Keratinocyte (primary cell): ENCODE data around the gene GAS2. TPM values are rescaled to one million over a fixed set of nuclear protein-coding genes. Genes with fewer than 3 reads are reported as not detected.
A peak's percentile ranks its signal among the peaks of the same experiment; 100 is the strongest.

Source experiments
- DNase-seq: peaks from one replicate; pipeline ENCODE4 v3.0.0-alpha.2; 2011; ENCODE audit warnings: low read depth, missing footprints, low spot score
- FAIRE-seq: peaks from 2 replicates; lab custom pipeline; 2011; peaks lifted over from hg19 to GRCh38; lab: Jason Lieb, UNC
- H2AFZ ChIP-seq: 2 replicates; pipeline ENCODE4 v1.6.0; 2012; ENCODE audit warnings: low read length, control low read depth, inconsistent platforms; ENCODE audit not compliant: control insufficient read depth
- H3K27ac ChIP-seq: 2 replicates; pipeline ENCODE4 v1.5.1; 2011; ENCODE audit warnings: low read length; ENCODE audit not compliant: control insufficient read depth, insufficient read depth
- H3K27me3 ChIP-seq: 3 replicates; pipeline ENCODE4 v1.6.0; 2011; ENCODE audit warnings: low read length; ENCODE audit not compliant: control insufficient read depth, insufficient read depth; ENCODE audit errors: extremely low read depth
- H3K36me3 ChIP-seq, 2 experiments: 2 replicates in 1 of 2; 3 replicates in 1 of 2; pipeline ENCODE4 v1.5.1; 2011; ENCODE audit warnings: low read length in 2 of 2, mild to moderate bottlenecking in 1 of 2; ENCODE audit not compliant: control insufficient read depth in 2 of 2, insufficient read depth in 2 of 2; ENCODE audit errors: extremely low read depth in 1 of 2
- H3K4me1 ChIP-seq: 3 replicates; pipeline ENCODE4 v1.5.1; 2011; ENCODE audit warnings: low read length; ENCODE audit not compliant: control insufficient read depth, insufficient read depth; ENCODE audit errors: extremely low read depth
- H3K4me2 ChIP-seq: 3 replicates; pipeline ENCODE4 v1.6.0; 2011; ENCODE audit warnings: low read depth, low read length; ENCODE audit not compliant: control insufficient read depth, insufficient read depth; ENCODE audit errors: extremely low read depth
- H3K4me3 ChIP-seq, 3 experiments: fragments of 200-600 bp in 1 of 3; sonication (generic) in 1 of 3; 2 replicates in 2 of 3; 3 replicates in 1 of 3; pipeline ENCODE4 v1.5.1; 2011 to 2016; ENCODE audit warnings: low read length in 3 of 3, mild to moderate bottlenecking in 3 of 3, control low read depth in 2 of 3, inconsistent platforms in 1 of 3, low read depth in 1 of 3, mixed read lengths in 1 of 3, mixed run types in 1 of 3, moderate library complexity in 1 of 3; ENCODE audit not compliant: control insufficient read depth in 2 of 3, insufficient read depth in 2 of 3; ENCODE audit errors: extremely low read depth in 1 of 3
- H3K79me2 ChIP-seq: 2 replicates; pipeline ENCODE4 v1.6.0; 2012; ENCODE audit warnings: low read length; ENCODE audit not compliant: control insufficient read depth, insufficient read depth
- H3K9ac ChIP-seq: 3 replicates; pipeline ENCODE4 v1.6.0; 2011; ENCODE audit warnings: low read length; ENCODE audit not compliant: control insufficient read depth, insufficient read depth; ENCODE audit errors: extremely low read depth
- H3K9me1 ChIP-seq: 3 replicates; pipeline ENCODE4 v1.6.0; 2011; ENCODE audit warnings: low read length; ENCODE audit not compliant: control insufficient read depth, insufficient read depth; ENCODE audit errors: extremely low read depth
- H3K9me3 ChIP-seq: 2 replicates; pipeline ENCODE4 v1.5.1; 2012; ENCODE audit warnings: low read depth, low read length; ENCODE audit not compliant: control insufficient read depth
- H4K20me1 ChIP-seq: 3 replicates; pipeline ENCODE4 v1.6.0; 2011; ENCODE audit warnings: low read length; ENCODE audit not compliant: control insufficient read depth, insufficient read depth; ENCODE audit errors: extremely low read depth
- EZH2 ChIP-seq: IDR thresholded peaks from one replicate; pipeline ENCODE4 v1.6.1; 2012; ENCODE audit warnings: inconsistent platforms, mild to moderate bottlenecking, low read length, moderate library complexity
- dilution Hi-C: fragments of 300-500 bp; cut with MboI; formaldehyde crosslinking; loops from one replicate; pipeline ENCODE4 v1.7.0; 2020; ENCODE audit warnings: low sequenced_read_pairs; ENCODE audit not compliant: extremely low pct_ligation_motif_present
- polyA plus RNA-seq, 5 experiments: library from polyadenylated mRNA; depleted of rRNA in 3 of 5; stranded (reverse) in 3 of 5; stranded (forward) in 1 of 5; unstranded in 1 of 5; fragments of >200 nt; gene quantifications; 1 replicate in 1 of 5; 2 replicates in 3 of 5; 3 replicates in 1 of 5; pipeline versions ENCODE4 v1.2.1 to v1.2.3, GENCODE V29; 2011 to 2012; ENCODE audit warnings: missing spikeins in 2 of 5, low read depth in 1 of 5, low replicate concordance in 1 of 5
- TF ChIP-seq, protein P1 (sequence below), 3 experiments: IDR thresholded peaks in 1 of 3; conservative IDR thresholded peaks in 1 of 3; optimal IDR thresholded peaks in 1 of 3; 2 replicates in 2 of 3; 3 replicates in 1 of 3; pipeline versions ENCODE3 to v1.5.1; 2011; ENCODE audit warnings: low read length in 3 of 3, mild to moderate bottlenecking in 3 of 3, moderate library complexity in 2 of 3, control low read depth in 1 of 3, inconsistent platforms in 1 of 3; ENCODE audit not compliant: insufficient read depth in 2 of 3; ENCODE audit errors: extremely low read depth in 1 of 3

The GAS2 gene
- polyA plus RNA-seq, 1 donor (not counting 4 experiments of a cell fraction or from before 2014, with no cell fraction given): 0.62 TPM

- no peak overlapping the region for H3K27ac ChIP-seq
- no peaks in the 10 kb centered on the region for H4K20me1 ChIP-seq
- no peaks in the 10 kb centered on the region for H3K79me2 ChIP-seq
- no peaks in the 10 kb centered on the region for H3K4me1 ChIP-seq
- no peak overlapping the region for H3K4me3 ChIP-seq
- peaks cover 27% of the 10 kb centered on the region for H3K27me3 ChIP-seq
- H3K9me3 ChIP-seq: no peaks in the 10 kb centered on the region
- H3K4me2 ChIP-seq: no peak overlapping the region
- TF ChIP-seq, protein P1, sequence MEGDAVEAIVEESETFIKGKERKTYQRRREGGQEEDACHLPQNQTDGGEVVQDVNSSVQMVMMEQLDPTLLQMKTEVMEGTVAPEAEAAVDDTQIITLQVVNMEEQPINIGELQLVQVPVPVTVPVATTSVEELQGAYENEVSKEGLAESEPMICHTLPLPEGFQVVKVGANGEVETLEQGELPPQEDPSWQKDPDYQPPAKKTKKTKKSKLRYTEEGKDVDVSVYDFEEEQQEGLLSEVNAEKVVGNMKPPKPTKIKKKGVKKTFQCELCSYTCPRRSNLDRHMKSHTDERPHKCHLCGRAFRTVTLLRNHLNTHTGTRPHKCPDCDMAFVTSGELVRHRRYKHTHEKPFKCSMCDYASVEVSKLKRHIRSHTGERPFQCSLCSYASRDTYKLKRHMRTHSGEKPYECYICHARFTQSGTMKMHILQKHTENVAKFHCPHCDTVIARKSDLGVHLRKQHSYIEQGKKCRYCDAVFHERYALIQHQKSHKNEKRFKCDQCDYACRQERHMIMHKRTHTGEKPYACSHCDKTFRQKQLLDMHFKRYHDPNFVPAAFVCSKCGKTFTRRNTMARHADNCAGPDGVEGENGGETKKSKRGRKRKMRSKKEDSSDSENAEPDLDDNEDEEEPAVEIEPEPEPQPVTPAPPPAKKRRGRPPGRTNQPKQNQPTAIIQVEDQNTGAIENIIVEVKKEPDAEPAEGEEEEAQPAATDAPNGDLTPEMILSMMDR (optimal IDR thresholded peaks at IDR 0.05 in 1 of 3, IDR thresholded peaks at IDR 0.05 in 1 of 3, conservative IDR thresholded peaks at IDR 0.05 in 1 of 3; ENCODE audit: extremely low read depth in 1 of 3, insufficient read depth in 2 of 3, low read length in 3 of 3): no peak
- peak; percentile 38 for TF ChIP-seq EZH2
- H3K36me3 ChIP-seq: no peaks in the 10 kb centered on the region
- dilution Hi-C loops: no loop called here
- H2AFZ ChIP-seq: no peak overlapping the region
- DNase-seq (no peak), FAIRE-seq (no peak)
- no peak overlapping the region for H3K9ac ChIP-seq
- H3K9me1 ChIP-seq: no peaks in the 10 kb centered on the region
Measured at GRCh38 chr11:22666688-22667439, 453 bp downstream of the GAS2 start.

- Histone ChIP-seq H4K20me1 (no peaks in the 10 kb centered on the region), H3K9me1 (no peaks in the 10 kb centered on the region), H3K4me3 (no peak overlapping the region), H3K27ac (no peak overlapping the region), H3K9ac (no peak overlapping the region), H3K27me3 (peaks cover 27% of the 10 kb centered on the region), H3K4me1 (no peaks in the 10 kb centered on the region), H3K4me2 (no peak overlapping the region), H3K79me2 (no peaks in the 10 kb centered on the region), H2AFZ (no peak overlapping the region), H3K9me3 (no peaks in the 10 kb centered on the region), H3K36me3 (no peaks in the 10 kb centered on the region)
- no peak for FAIRE-seq
- peak; percentile 22 for TF ChIP-seq EZH2
- TF ChIP-seq, protein P1 (optimal IDR thresholded peaks at IDR 0.05 in 1 of 3, IDR thresholded peaks at IDR 0.05 in 1 of 3, conservative IDR thresholded peaks at IDR 0.05 in 1 of 3; ENCODE audit: extremely low read depth in 1 of 3, insufficient read depth in 2 of 3, low read length in 3 of 3): no peak
- DNase-seq: no peak
- dilution Hi-C loops: no loop called here
Measured at GRCh38 chr11:22668005-22668796, 1.8 kb downstream of the GAS2 start.
